Measurements from ENCODE around the gene F10. TPM values are rescaled to one million over a fixed set of nuclear protein-coding genes. Genes with fewer than 3 reads are reported as not detected.

The F10 gene
- polyA plus RNA-seq, 1 of the 3 experiments (the other 2 are of a cell fraction): 12.5 TPM

- ChIA-PET CTCF (interaction anchor here (0.7 to 1.4 kb wide), 2 partner anchors 21 to 210 kb away, joined by 3 to 4 read pairs; no protein-coding TSS in a partner anchor), POLR2A (no interaction called here)
- Histone ChIP-seq H3K4me1 (ENCODE audit: control insufficient read depth in 1 of 2, insufficient read depth in 2 of 2, low read depth in 1 of 2, low read length in 1 of 2) (no peaks in the 10 kb centered on the region), H3K9me3 (no peaks in the 10 kb centered on the region), H3K4me2 (no peak overlapping the region), H3K27me3 (ENCODE audit: insufficient read depth) (no peaks in the 10 kb centered on the region), H3K79me2 (ENCODE audit: insufficient read depth) (no peaks in the 10 kb centered on the region), H3K9me2 (no peaks in the 10 kb centered on the region), H2AFZ (ENCODE audit: low read depth) (no peak overlapping the region), H3K4me3 (ENCODE audit: low read depth in 2 of 2, low read length in 1 of 2) (no peak overlapping the region), H4K20me1 (ENCODE audit: insufficient read depth) (no peaks in the 10 kb centered on the region), H3K27ac (ENCODE audit: low read depth in 2 of 2, low read length in 1 of 2) (no peak overlapping the region), H3K9ac (no peak overlapping the region), H3K36me3 (replicated peaks in 1 of 2; ENCODE audit: control insufficient read depth in 1 of 2, insufficient read depth in 2 of 2, low read length in 1 of 2) (no peaks in the 10 kb centered on the region), H3F3A (replicated peaks; ENCODE audit: insufficient read depth) (no peaks in the 10 kb centered on the region)
- WGBS (ENCODE audit: low lambda C conversion rate): 69% methylated on average over 14 of the region's 15 CpGs
- no peak for DNase-seq
- TF ChIP-seq RAD21 (IDR thresholded peaks at IDR 0.05; ENCODE audit: low read length): no peak
Measured at GRCh38 chr13:113145911-113146598, 23.5 kb downstream of the F10 start.

- Histone ChIP-seq H4K20me1 (ENCODE audit: insufficient read depth) (no peaks in the 10 kb centered on the region), H3K27me3 (ENCODE audit: insufficient read depth) (no peaks in the 10 kb centered on the region), H3K9me3 (no peaks in the 10 kb centered on the region), H3K27ac (ENCODE audit: low read depth in 2 of 2, low read length in 1 of 2) (no peak overlapping the region), H3K9ac (no peak overlapping the region), H3F3A (replicated peaks; ENCODE audit: insufficient read depth) (no peaks in the 10 kb centered on the region), H3K4me1 (ENCODE audit: control insufficient read depth in 1 of 2, insufficient read depth in 2 of 2, low read depth in 1 of 2, low read length in 1 of 2) (no peaks in the 10 kb centered on the region), H3K79me2 (ENCODE audit: insufficient read depth) (no peaks in the 10 kb centered on the region), H3K4me3 (ENCODE audit: low read depth in 2 of 2, low read length in 1 of 2) (no peak overlapping the region), H3K9me2 (no peaks in the 10 kb centered on the region), H2AFZ (ENCODE audit: low read depth) (no peak overlapping the region), H3K4me2 (no peak overlapping the region), H3K36me3 (replicated peaks in 1 of 2; ENCODE audit: control insufficient read depth in 1 of 2, insufficient read depth in 2 of 2, low read length in 1 of 2) (no peaks in the 10 kb centered on the region)
- CTCF ChIA-PET: interaction anchor here (1.4 kb wide), 1 partner anchor 22 kb away, joined by 4 read pairs; no protein-coding TSS in a partner anchor
- WGBS (ENCODE audit: low lambda C conversion rate): 53% methylated on average over 4 of the region's 9 CpGs
- POLR2A ChIA-PET: no interaction called here
- DNase-seq: no peak
- no peak for TF ChIP-seq CHD2 (IDR thresholded peaks at IDR 0.05; ENCODE audit: low read length, partially characterized antibody)
- no peak for TF ChIP-seq RXRA (IDR thresholded peaks at IDR 0.05; ENCODE audit: borderline replicate concordance, low read depth)
- TF ChIP-seq EP300 (IDR thresholded peaks at IDR 0.05; ENCODE audit: borderline replicate concordance in 1 of 2, low read depth in 1 of 2, low read length in 1 of 2): no peak
- TF ChIP-seq ZBTB33 (IDR thresholded peaks at IDR 0.05; ENCODE audit: borderline replicate concordance, low read depth): no peak
- no peak for TF ChIP-seq SMC3 (IDR thresholded peaks at IDR 0.05; ENCODE audit: low read depth, low read length)
- no peak for TF ChIP-seq MEF2A (IDR thresholded peaks at IDR 0.05; ENCODE audit: borderline replicate concordance, low read depth)
- no peak for TF ChIP-seq USF1 (IDR thresholded peaks at IDR 0.05; ENCODE audit: borderline replicate concordance, low read depth)
- no peak for TF ChIP-seq REST (IDR thresholded peaks at IDR 0.05; ENCODE audit: low read depth, low read length)
- no peak for TF ChIP-seq FOSL2 (IDR thresholded peaks at IDR 0.05; ENCODE audit: borderline replicate concordance, low read depth)
- TF ChIP-seq IRF3 (IDR thresholded peaks at IDR 0.05; ENCODE audit: low read depth, low read length): no peak
- no peak for TF ChIP-seq RCOR1 (IDR thresholded peaks at IDR 0.05; ENCODE audit: low read length)
- TF ChIP-seq PBX3 (IDR thresholded peaks at IDR 0.05): no peak
- TF ChIP-seq MAX (IDR thresholded peaks at IDR 0.05; ENCODE audit: low read depth): no peak
- TF ChIP-seq FOXM1 (IDR thresholded peaks at IDR 0.05; ENCODE audit: low read depth): no peak
- TF ChIP-seq TAF1 (IDR thresholded peaks at IDR 0.05; ENCODE audit: borderline replicate concordance, low read depth, low read length): no peak
Measured at GRCh38 chr13:113146750-113147149, 24.2 kb downstream of the F10 start.
